Stimulated activated CD4-positive, alpha-beta T cell treated with anti-CD3 and anti-CD28 coated beads, Interleukin-4, amount 100 ng/mL, for 1 hour (primary cell): ENCODE data around the gene ITK.
A peak's percentile ranks its signal among the peaks of the same experiment; 100 is the strongest.

Experiments used
- DNase-seq: peaks from one replicate; pipeline ENCODE4 v3.0.0-alpha.2; 2020

Gene ITK

GRCh38 chr5:157252711-157253465, 72.2 kb downstream of the ITK start:
- DNase-seq: no peak

DNA sequence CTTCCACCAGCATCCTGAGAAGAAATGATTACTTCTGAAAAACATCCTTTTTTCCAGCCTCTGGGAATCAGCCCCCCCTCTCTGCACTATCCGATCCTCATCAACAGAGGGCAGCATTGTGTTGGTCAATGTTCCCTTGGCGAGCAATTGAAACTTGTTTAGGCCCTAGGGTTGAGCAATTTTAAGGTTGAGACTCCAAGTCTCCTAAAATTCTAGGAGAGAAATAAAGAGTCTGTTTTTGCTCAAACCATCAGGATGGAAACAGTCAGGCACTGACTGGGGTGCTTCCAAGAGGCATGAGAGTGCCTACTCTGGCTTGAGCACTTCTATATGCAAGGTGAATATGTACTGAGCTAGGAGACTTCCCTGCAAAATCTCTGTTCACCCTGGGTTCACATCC, 72.9 kb downstream of the ITK start:
- no peak for DNase-seq

DNA sequence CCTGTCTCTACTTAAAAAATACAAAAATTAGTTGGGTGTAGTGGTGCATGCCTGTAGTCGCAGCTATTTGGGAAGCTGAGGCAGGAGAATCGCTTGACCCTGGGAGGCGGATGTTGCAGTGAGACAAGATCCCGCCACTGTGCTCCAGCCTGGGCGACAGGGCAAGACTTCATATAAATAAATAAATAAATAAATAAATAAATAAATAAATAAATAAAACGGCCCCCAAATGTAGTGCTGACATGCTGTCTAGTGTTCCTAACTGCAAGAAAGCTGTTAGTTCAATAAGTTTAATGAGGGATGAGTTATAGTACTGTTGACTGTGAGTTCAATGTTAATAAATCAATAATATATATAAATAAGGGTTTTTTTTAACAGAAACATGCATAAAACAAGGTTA, 77.8 kb downstream of the ITK start:
- no peak for DNase-seq

DNA sequence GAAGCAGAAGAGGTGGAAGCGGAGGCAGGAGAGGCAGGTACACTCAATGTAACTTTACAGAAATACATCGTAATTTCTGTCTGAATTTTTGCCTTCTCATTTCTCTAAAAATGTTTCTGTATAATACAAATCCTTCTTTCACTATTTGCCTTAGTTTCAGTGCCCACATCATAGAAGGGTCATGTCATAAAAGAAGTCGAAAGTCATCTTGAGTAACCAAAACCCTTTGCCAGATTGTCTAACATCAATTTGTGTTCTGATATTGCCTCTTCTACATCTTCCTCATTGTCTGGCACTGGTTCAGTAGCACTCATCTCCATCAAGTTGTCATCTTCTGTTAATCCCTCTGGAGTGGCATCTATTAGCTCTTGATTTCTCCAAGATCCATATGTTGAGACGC, 79.1 kb downstream of the ITK start:
- no peak for DNase-seq

DNA sequence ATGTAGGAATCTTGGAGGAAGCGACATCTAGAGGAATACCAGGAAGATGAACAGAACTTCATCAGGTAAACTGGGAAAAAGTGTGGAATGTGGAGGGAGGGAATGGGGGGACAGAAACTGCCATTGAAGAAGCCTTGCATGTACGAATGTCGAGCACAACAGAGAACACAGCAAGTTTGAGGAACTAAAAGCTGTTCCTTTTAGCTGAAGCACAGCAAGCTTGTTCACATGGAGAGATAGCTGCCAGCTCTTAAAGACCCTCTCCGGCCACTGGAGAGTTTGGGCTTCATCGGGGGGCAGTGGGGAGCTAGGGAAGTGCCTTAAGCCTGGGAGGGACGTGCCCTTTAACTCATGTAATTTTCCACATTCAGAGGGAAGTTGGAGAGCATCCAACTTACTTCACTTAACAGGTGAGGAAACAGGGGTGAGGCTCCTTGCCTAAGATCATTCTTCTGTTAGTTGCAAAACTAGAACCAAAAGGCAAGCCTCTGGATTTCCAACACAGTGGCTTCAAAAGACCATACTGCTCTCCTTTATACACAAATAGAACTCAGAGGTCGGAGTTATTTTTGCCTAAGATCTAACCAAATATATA, 83.0 kb downstream of the ITK start:
- no peak for DNase-seq

DNA sequence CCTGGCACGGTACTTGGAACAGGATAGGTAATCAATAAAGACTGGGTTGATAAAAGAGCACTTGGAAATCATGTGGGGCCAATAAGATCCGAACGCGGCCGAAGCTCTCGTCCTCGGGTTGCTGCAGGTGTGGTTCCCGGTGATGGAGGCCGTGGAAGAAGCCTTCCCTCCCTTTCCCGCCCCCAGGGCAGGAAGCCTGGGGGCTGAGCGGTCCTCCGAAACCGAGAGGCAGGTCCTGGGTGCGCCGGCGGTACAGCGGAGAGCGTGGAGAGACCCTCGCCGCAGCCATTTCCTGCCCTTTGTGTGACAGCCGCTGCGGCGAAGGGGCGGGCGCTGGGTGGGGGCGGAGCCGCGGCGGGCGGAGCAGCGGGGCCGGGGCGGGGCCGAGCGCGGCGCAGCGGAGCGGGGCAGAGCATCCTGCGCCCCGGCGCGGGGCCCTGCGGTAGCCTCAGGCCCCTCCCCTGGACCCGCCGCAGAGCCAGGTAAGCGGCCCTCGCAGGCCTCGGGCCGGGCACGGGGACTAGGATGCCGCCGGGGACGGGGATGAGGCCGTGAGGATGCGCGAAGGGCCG, 85.2 kb downstream of the ITK start, which contains the start of gene CYFIP2:
Gene CYFIP2, plus strand, starts transcription at position 410 of the 572 bp plus-strand sequence. CDS start 19,239 bp downstream, outside the sequence.
- peak; percentile 79 for DNase-seq

GRCh38 chr5:157266286-157267007, 85.8 kb downstream of the ITK start:
- DNase-seq: peak; percentile 60

GRCh38 chr5:157267025-157267424, 86.4 kb downstream of the ITK start:
- no peak for DNase-seq

- no peak for DNase-seq
Observed at GRCh38 chr5:157267761-157268480, 87.3 kb downstream of the ITK start.

- DNase-seq: no peak
Observed at GRCh38 chr5:157269165-157269671, 88.6 kb downstream of the ITK start.

DNA sequence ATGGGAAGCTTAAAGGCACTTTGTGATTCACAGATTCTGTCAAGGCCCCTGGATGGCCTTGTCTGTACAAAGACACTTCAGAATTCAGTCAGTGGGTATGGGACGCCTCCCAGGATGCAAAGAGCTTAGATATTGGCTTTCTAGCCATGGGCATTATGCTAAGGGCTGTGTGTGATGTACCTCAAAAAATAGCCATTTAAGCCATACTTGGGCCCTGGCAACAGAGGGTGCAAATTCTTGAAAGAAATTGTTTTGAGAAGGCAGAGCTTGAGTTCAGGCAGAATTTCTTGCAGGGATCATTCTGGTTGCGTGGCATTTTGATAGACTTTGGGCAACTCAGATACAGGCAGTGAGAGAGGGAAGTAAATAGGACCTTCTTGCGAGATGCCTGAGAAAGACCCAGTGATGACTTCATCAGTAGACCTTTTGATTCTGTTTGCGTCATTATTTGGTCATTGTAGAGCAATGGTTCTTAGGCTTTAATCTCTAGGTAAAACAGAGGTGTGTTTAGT, 89.2 kb downstream of the ITK start:
- no peak for DNase-seq

DNA sequence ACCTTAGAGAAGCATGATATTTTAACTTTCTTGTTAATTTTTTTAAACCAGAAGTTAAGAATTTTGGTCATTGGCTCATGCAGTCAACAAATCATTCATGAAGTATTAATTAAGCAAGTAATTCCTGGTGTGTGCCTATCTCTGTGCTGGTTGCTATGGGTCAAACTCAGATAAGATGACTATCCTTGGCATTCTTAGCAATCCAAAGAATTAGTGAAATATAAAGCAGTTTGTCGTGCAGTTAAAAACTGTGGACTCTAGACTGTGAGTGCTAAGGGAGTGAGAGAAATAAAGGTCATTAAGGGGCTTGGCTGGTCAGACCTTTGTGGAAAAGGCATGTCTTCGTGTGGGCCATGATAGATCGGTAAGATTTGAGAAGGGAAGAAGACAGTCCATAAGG, 90.1 kb downstream of the ITK start:
- DNase-seq: no peak

DNA sequence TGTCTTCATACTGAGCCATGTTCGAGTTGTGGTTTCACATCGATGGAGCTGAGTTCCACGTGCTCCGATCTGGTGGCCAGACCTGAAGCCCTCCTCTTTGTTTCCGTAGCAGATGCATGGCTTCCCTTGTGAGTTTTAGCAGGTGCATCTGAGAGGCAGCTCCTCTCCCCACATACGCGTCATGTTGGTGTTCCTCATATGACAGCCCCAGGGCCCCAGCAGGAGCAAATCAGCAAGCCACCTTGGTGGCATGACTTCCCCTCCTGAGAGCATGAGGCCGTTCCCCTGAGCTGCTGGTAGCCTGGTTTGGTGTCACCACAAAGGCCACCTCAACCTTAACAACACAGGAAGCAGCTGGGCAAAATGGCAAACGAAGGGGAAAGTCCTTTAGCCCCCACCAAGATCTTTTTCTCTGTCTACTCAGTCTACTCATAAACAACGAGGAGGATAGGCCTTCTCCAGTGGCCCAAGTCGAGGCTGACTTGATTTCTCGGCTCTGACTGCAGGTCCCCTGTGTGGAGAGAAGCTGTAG, 91.2 kb downstream of the ITK start:
- DNase-seq: peak; percentile 71

DNA sequence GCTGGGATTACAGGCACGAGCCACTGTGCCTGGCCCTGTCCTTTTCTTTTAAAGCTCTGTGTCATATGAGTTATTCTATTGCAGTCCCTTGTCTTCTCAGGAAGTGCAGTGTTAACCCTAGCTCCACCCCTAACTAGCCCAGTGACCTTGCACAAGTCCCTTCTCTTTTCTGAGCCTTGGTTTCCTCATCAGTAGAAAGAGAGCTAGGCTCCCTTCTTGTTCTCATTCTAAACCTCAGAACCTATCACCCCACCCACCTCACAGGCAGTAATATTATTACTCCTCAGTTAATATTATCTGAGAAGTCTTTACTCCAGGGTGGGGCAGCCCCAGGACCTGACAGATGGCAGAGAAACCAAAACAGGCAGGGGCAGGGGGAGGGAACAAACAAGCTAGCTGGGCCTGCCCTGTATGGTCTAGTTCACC, 92.5 kb downstream of the ITK start:
- DNase-seq: peak; percentile 24

GRCh38 chr5:157275403-157275802, 94.8 kb downstream of the ITK start:
- no peak for DNase-seq

DNA sequence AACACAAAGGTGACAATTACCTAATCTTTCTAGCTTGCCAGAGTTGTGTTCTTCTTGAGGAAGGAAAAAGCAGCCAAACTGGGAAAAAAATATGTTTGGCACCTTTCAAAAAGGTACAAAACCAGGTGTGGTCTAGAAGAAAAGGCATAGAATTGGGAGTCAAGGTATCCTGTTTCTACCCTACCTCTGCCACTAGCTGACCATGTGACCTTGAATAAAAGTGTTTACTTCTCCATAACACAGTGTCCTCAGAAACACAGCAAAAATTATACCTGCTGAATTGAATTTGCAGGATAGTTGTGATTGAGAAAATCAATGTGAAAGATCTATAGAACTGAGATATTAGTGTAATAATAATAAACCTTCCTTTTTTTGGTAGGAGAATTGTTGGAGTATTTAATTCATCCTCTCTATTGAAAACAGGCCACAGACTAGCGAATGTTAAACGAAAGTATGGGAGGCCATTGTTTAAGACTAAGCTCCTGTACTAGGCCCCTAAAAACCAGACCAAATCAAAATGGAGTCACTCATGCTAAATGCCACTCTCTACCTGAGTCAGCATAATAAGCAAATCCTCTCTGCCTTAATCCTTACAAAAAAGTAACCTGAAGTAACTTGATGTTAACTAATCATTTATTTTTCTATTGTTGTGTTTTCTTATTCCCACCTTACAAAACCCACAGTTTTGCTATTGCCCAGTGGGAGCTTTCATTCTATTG, 97.8 kb downstream of the ITK start:
- DNase-seq: no peak

DNA sequence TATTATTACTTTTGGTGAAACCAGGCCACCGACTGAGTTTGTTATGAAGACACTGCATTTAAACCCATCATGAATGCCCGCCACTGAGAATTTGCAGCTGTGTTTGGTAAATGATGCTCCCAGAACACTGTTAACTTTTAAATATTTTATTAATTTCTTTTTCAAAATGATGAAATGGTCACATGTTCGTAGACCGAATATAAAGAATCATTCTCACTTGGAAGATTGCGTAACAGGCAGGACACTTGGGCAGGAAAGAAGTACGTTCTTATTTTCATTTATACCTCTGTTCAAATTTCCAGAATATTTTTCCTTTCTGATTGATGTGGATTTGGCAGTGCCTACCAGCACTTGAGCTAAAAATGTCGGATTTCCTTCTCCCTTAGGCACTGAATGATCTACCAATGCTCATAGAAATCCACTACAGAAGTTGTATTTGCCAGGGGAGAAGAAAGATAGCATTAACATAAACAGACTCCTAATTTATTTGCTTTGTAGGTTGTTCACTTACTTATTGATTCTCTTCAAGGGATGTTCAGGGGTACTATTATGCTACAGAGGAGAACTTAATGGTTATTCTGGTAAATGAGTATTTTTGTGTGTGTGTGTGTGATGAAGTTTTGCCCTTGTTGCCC, 99.1 kb downstream of the ITK start:
- no peak for DNase-seq

- DNase-seq: no peak
Observed at GRCh38 chr5:157280927-157281326, 100.3 kb downstream of the ITK start.

GRCh38 chr5:157282150-157282549, 101.5 kb downstream of the ITK start:
- DNase-seq: no peak

DNA sequence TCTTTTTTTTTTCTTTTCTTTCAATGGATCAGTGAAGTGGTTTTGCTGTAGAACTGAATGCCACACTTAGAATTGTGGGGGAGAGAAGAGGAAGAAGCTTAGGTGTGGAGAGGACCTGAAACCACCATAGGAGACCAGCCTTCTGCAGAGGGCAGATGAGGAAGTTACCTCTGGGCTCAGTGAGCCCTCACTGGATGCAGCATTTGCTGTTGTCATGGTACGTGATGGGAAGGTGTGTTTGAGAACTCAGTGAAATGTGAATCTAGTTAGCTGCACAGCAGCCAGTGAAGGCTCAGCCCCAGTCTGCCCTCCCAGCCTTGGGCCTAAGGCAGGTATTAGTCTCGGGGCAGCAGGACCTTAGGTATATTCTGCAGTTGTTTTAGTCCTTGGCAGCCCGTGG, 102.8 kb downstream of the ITK start:
- no peak for DNase-seq
